Vagina (tissue), 2 donors: Measurements from ENCODE around the gene KDM4B.

Experiments
- CTCF ChIP-seq, 3 experiments: fragments of 450-650 bp in 2 of 3; fragments of 200-600 bp in 1 of 3; sonication (generic) in 1 of 3; IDR thresholded peaks; one replicate each; pipeline ENCODE4 v1.5.1; 2017 to 2019; ENCODE audit warnings: antibody characterized with exemption in 3 of 3, mild to moderate bottlenecking in 2 of 3, moderate library complexity in 2 of 3
- POLR2A ChIP-seq, 2 donors: fragments of 450-650 bp; IDR thresholded peaks; one replicate each; pipeline ENCODE4 v1.6.1; 2017; ENCODE audit warnings: antibody characterized with exemption in 2 of 2, mild to moderate bottlenecking in 2 of 2, moderate library complexity in 2 of 2
- POLR2AphosphoS5 ChIP-seq, 2 donors: sonication (generic); formaldehyde crosslinking; IDR thresholded peaks; one replicate each; pipeline ENCODE4 v1.9.0; 2017; ENCODE audit warnings: antibody characterized with exemption in 2 of 2, mild to moderate bottlenecking in 2 of 2, low read depth in 1 of 2; ENCODE audit not compliant: insufficient read depth in 1 of 2

- TF ChIP-seq CTCF (IDR thresholded peaks at IDR 0.05) (no peak), POLR2A (IDR thresholded peaks at IDR 0.05) (no peak), POLR2AphosphoS5 (IDR thresholded peaks at IDR 0.05; ENCODE audit: insufficient read depth in 1 of 2, low read depth in 1 of 2) (no peak)
These were observed 36.2 kb upstream of the KDM4B start for GRCh38 chr19:4932711-4933110.
